Ishikawa (cell line): ENCODE data around the gene CLIP3.

Experiments
- EP300 ChIP-seq: IDR thresholded peaks from 2 replicates; pipeline ENCODE4 v1.6.1; 2012; ENCODE audit warnings: borderline replicate concordance
- RAD21 ChIP-seq: IDR thresholded peaks from 2 replicates; pipeline ENCODE4 v1.6.1; 2012; ENCODE audit warnings: low read depth
- TEAD4 ChIP-seq: IDR thresholded peaks from 2 replicates; pipeline ENCODE4 v1.6.1; 2012
- ZBTB7A ChIP-seq: IDR thresholded peaks from 2 replicates; pipeline ENCODE4 v1.6.1; 2012; ENCODE audit warnings: low read depth
- TF ChIP-seq, protein P1 (sequence below): IDR thresholded peaks from 2 replicates; pipeline ENCODE4 v1.6.1; 2012; ENCODE audit warnings: low read depth, mild to moderate bottlenecking

- TF ChIP-seq, protein P1, sequence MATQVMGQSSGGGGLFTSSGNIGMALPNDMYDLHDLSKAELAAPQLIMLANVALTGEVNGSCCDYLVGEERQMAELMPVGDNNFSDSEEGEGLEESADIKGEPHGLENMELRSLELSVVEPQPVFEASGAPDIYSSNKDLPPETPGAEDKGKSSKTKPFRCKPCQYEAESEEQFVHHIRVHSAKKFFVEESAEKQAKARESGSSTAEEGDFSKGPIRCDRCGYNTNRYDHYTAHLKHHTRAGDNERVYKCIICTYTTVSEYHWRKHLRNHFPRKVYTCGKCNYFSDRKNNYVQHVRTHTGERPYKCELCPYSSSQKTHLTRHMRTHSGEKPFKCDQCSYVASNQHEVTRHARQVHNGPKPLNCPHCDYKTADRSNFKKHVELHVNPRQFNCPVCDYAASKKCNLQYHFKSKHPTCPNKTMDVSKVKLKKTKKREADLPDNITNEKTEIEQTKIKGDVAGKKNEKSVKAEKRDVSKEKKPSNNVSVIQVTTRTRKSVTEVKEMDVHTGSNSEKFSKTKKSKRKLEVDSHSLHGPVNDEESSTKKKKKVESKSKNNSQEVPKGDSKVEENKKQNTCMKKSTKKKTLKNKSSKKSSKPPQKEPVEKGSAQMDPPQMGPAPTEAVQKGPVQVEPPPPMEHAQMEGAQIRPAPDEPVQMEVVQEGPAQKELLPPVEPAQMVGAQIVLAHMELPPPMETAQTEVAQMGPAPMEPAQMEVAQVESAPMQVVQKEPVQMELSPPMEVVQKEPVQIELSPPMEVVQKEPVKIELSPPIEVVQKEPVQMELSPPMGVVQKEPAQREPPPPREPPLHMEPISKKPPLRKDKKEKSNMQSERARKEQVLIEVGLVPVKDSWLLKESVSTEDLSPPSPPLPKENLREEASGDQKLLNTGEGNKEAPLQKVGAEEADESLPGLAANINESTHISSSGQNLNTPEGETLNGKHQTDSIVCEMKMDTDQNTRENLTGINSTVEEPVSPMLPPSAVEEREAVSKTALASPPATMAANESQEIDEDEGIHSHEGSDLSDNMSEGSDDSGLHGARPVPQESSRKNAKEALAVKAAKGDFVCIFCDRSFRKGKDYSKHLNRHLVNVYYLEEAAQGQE: no peak
- no peak for TF ChIP-seq EP300
- TF ChIP-seq TEAD4: no peak
- no peak for TF ChIP-seq RAD21
- no peak for TF ChIP-seq ZBTB7A
Observed at GRCh38 chr19:36009633-36010379, 22.9 kb downstream of the CLIP3 start.
